ENCODE results near the gene LAMB3.

Gene LAMB3

GRCh38 chr1:209590405-209590804 lies 61.8 kb downstream of the LAMB3 start:
- DNase-seq, result no peak

GRCh38 chr1:209589863-209590262 lies 62.4 kb downstream of the LAMB3 start:
- DNase-seq, result no peak

- no peak for DNase-seq
Measured at GRCh38 chr1:209589440-209589839, 62.8 kb downstream of the LAMB3 start.

- DNase-seq, result peak; percentile 1
Measured at GRCh38 chr1:209587789-209588188, 64.4 kb downstream of the LAMB3 start.

- DNase-seq, result peak; percentile 21
Measured at GRCh38 chr1:209586221-209586740, 65.9 kb downstream of the LAMB3 start.

- DNase-seq, result peak; percentile 78
Measured at GRCh38 chr1:209585672-209586071, 66.6 kb downstream of the LAMB3 start.

GRCh38 chr1:209585197-209585596 lies 67.0 kb downstream of the LAMB3 start:
- DNase-seq, result no peak

- no peak for DNase-seq
Measured at GRCh38 chr1:209584231-209584672, 68.0 kb downstream of the LAMB3 start.

- DNase-seq, result no peak
Measured at GRCh38 chr1:209583408-209583807, 68.8 kb downstream of the LAMB3 start, which contains the start of gene CAMK1G. Gene CAMK1G, plus strand, starts transcription at chr1:209583714. Its CDS starts 11,270 bp downstream, at chr1:209594984.

GRCh38 chr1:209580577-209580976 lies 71.6 kb downstream of the LAMB3 start:
- no peak for DNase-seq

- DNase-seq, result no peak
Measured at GRCh38 chr1:209577346-209577745, 74.9 kb downstream of the LAMB3 start.

- DNase-seq, result peak; percentile 81
Measured at GRCh38 chr1:209576392-209577197, 75.6 kb downstream of the LAMB3 start.

GRCh38 chr1:209570743-209571142 lies 81.5 kb downstream of the LAMB3 start:
- no peak for DNase-seq

GRCh38 chr1:209569455-209570207 lies 82.6 kb downstream of the LAMB3 start:
- DNase-seq, result peak; percentile 65

GRCh38 chr1:209567698-209568175 lies 84.5 kb downstream of the LAMB3 start:
- no peak for DNase-seq

GRCh38 chr1:209565759-209566678 lies 86.2 kb downstream of the LAMB3 start:
- peak; percentile 74 for DNase-seq

Measured in right forelimb (tissue), 1 donor.